RWPE2 (cell line): ENCODE results near the gene DDX19B.
"Not testable (repeated sequence)": the region's sequence is repeated elsewhere in the genome, so short reads cannot be mapped to it uniquely, and the experiment has no call there.

Experiments used
- ATAC-seq: fragments of 200-7000 bp; cut with Tn5 transposase; 3 replicates; pipeline ENCODE4 v1.9.1; 2021; ENCODE audit warnings: low read depth
- DNase-seq: peaks from one replicate; pipeline ENCODE4 v3.0.0-alpha.2; 2020; ENCODE audit warnings: low spot score
- H3K27ac ChIP-seq: fragments of 450-650 bp; 2 replicates; pipeline ENCODE4 v1.5.1; 2017; ENCODE audit warnings: mild to moderate bottlenecking; ENCODE audit not compliant: poor library complexity, severe bottlenecking
- H3K27me3 ChIP-seq: fragments of 250-450 bp; sonication (Bioruptor Pico); 2 replicates; pipeline ENCODE4 v1.5.1; 2021; ENCODE audit warnings: mild to moderate bottlenecking, moderate library complexity; ENCODE audit not compliant: insufficient read depth, poor library complexity, severe bottlenecking
- H3K36me3 ChIP-seq: fragments of 250-450 bp; sonication (Bioruptor Pico); 2 replicates; pipeline ENCODE4 v1.5.1; 2020; ENCODE audit warnings: low read depth, mild to moderate bottlenecking, moderate library complexity
- H3K4me1 ChIP-seq: fragments of 250-450 bp; sonication (Bioruptor Pico); 2 replicates; pipeline ENCODE4 v1.5.1; 2021; ENCODE audit warnings: mild to moderate bottlenecking, moderate library complexity; ENCODE audit not compliant: insufficient read depth, poor library complexity, severe bottlenecking
- H3K4me3 ChIP-seq: fragments of 250-450 bp; sonication (Bioruptor Pico); 2 replicates; pipeline ENCODE4 v1.5.1; 2021; ENCODE audit warnings: mild to moderate bottlenecking, moderate library complexity; ENCODE audit not compliant: severe bottlenecking
- H3K9me3 ChIP-seq: fragments of 250-450 bp; sonication (Bioruptor Pico); 2 replicates; pipeline ENCODE4 v1.5.1; 2021; ENCODE audit warnings: mild to moderate bottlenecking, moderate library complexity; ENCODE audit not compliant: severe bottlenecking
- CTCF ChIP-seq: fragments of 450-650 bp; IDR thresholded peaks from one replicate; pipeline ENCODE4 v1.5.1; 2017; ENCODE audit warnings: mild to moderate bottlenecking, moderate library complexity; ENCODE audit not compliant: poor library complexity, severe bottlenecking

DDX19B gene

GRCh38 chr16:70255574-70255973, 43.4 kb upstream of the DDX19B start:
- ATAC-seq (no peak), DNase-seq (no peak)
- no peaks in the 10 kb centered on the region for H3K9me3 ChIP-seq
- TF ChIP-seq CTCF = no peak
- no peaks in the 10 kb centered on the region for H3K27me3 ChIP-seq
- no peak overlapping the region for H3K4me3 ChIP-seq
- H3K36me3 ChIP-seq = peaks cover 86% of the 10 kb centered on the region
- no peaks in the 10 kb centered on the region for H3K4me1 ChIP-seq
- no peak overlapping the region for H3K27ac ChIP-seq

GRCh38 chr16:70257391-70257790, 41.6 kb upstream of the DDX19B start:
- no peak for TF ChIP-seq CTCF
- Histone ChIP-seq H3K36me3 (peaks cover 100% of the 10 kb centered on the region), H3K9me3 (no peaks in the 10 kb centered on the region), H3K27me3 (no peaks in the 10 kb centered on the region), H3K4me1 (no peaks in the 10 kb centered on the region), H3K27ac (no peak overlapping the region), H3K4me3 (no peak overlapping the region)
- DNase-seq = no peak
- ATAC-seq = no peak

- DNase-seq = no peak
- Histone ChIP-seq H3K4me3 (no peak overlapping the region), H3K36me3 (peaks cover 100% of the 10 kb centered on the region), H3K27me3 (no peaks in the 10 kb centered on the region), H3K9me3 (no peaks in the 10 kb centered on the region), H3K27ac (no peak overlapping the region), H3K4me1 (no peaks in the 10 kb centered on the region)
- ATAC-seq = no peak
- TF ChIP-seq CTCF = no peak
Measured at GRCh38 chr16:70258065-70258464, 40.9 kb upstream of the DDX19B start.

- Histone ChIP-seq H3K9me3 (no peaks in the 10 kb centered on the region), H3K27ac (no peak overlapping the region), H3K4me3 (no peak overlapping the region), H3K36me3 (peaks cover 100% of the 10 kb centered on the region), H3K27me3 (no peaks in the 10 kb centered on the region), H3K4me1 (no peaks in the 10 kb centered on the region)
- ATAC-seq (no peak), DNase-seq (no peak)
- TF ChIP-seq CTCF = no peak
Measured at GRCh38 chr16:70258946-70259345, 40.0 kb upstream of the DDX19B start.

GRCh38 chr16:70259903-70260302, 39.1 kb upstream of the DDX19B start:
- not testable (repeated sequence) for H3K27me3 ChIP-seq, H3K4me1 ChIP-seq, H3K27ac ChIP-seq, H3K4me3 ChIP-seq, ATAC-seq, H3K9me3 ChIP-seq, DNase-seq
- H3K36me3 ChIP-seq = peaks cover 100% of the 10 kb centered on the region
